ENCODE data around the gene SYNPR.

Gene SYNPR

GRCh38 chr3:63556401-63556800 lies 278.3 kb downstream of the SYNPR start:
- DNase-seq (ENCODE audit: low read depth): no peak

GRCh38 chr3:63557912-63558311 lies 279.8 kb downstream of the SYNPR start:
- DNase-seq (ENCODE audit: low read depth): no peak

- DNase-seq (ENCODE audit: low read depth): no peak
Observed at GRCh38 chr3:63559884-63560283, 281.8 kb downstream of the SYNPR start.

- no peak for DNase-seq (ENCODE audit: low read depth)
Observed at GRCh38 chr3:63561879-63562278, 283.8 kb downstream of the SYNPR start.

GRCh38 chr3:63562323-63562722 lies 284.2 kb downstream of the SYNPR start:
- no peak for DNase-seq (ENCODE audit: low read depth)

GRCh38 chr3:63563572-63563971 lies 285.5 kb downstream of the SYNPR start:
- DNase-seq (ENCODE audit: low read depth): no peak

GRCh38 chr3:63565220-63565619 lies 287.1 kb downstream of the SYNPR start:
- no peak for DNase-seq (ENCODE audit: low read depth)

GRCh38 chr3:63571682-63572081 lies 293.6 kb downstream of the SYNPR start:
- no peak for DNase-seq (ENCODE audit: low read depth)

- no peak for DNase-seq (ENCODE audit: low read depth)
Observed at GRCh38 chr3:63576846-63577245, 298.7 kb downstream of the SYNPR start.

- DNase-seq (ENCODE audit: low read depth): no peak
Observed at GRCh38 chr3:63578858-63579257, 300.8 kb downstream of the SYNPR start.

GRCh38 chr3:63580151-63580550 lies 302.0 kb downstream of the SYNPR start:
- no peak for DNase-seq (ENCODE audit: low read depth)

- no peak for DNase-seq (ENCODE audit: low read depth)
Observed at GRCh38 chr3:63582943-63583500, 304.9 kb downstream of the SYNPR start.

- DNase-seq (ENCODE audit: low read depth): no peak
Observed at GRCh38 chr3:63584681-63585080, 306.6 kb downstream of the SYNPR start.

GRCh38 chr3:63585927-63586326 lies 307.8 kb downstream of the SYNPR start:
- DNase-seq (ENCODE audit: low read depth): no peak

- DNase-seq (ENCODE audit: low read depth): no peak
Observed at GRCh38 chr3:63588895-63589294, 310.8 kb downstream of the SYNPR start.

- DNase-seq (ENCODE audit: low read depth): no peak
Observed at GRCh38 chr3:63593779-63594178, 315.7 kb downstream of the SYNPR start.

- DNase-seq (ENCODE audit: low read depth): no peak
Observed at GRCh38 chr3:63595221-63595620, 317.1 kb downstream of the SYNPR start.

GRCh38 chr3:63597019-63597418 lies 318.9 kb downstream of the SYNPR start:
- DNase-seq (ENCODE audit: low read depth): no peak

- DNase-seq (ENCODE audit: low read depth): no peak
Observed at GRCh38 chr3:63607716-63608115, 329.6 kb downstream of the SYNPR start.

- DNase-seq (ENCODE audit: low read depth): no peak
Observed at GRCh38 chr3:63609408-63609807, 331.3 kb downstream of the SYNPR start.

GRCh38 chr3:63609834-63610233 lies 331.7 kb downstream of the SYNPR start:
- no peak for DNase-seq (ENCODE audit: low read depth)

GRCh38 chr3:63611382-63611781 lies 333.3 kb downstream of the SYNPR start:
- no peak for DNase-seq (ENCODE audit: low read depth)

- no peak for DNase-seq (ENCODE audit: low read depth)
Observed at GRCh38 chr3:63613561-63613960, 335.5 kb downstream of the SYNPR start.

- DNase-seq (ENCODE audit: low read depth): no peak
Observed at GRCh38 chr3:63617391-63617790, 339.3 kb downstream of the SYNPR start.

All from fibroblast of gingiva (primary cell).